SK-N-MC (cell line): ENCODE measurements around the gene CMTM7.

Experiments used
- DNase-seq: peaks from one replicate; pipeline ENCODE4 v3.0.0-alpha.2; 2011; ENCODE audit warnings: low read depth, low spot score
- H3K27ac ChIP-seq: fragments of 200-600 bp; sonication (generic); 2 replicates; pipeline ENCODE4 v1.5.1; 2016; ENCODE audit warnings: mixed run types
- H3K36me3 ChIP-seq: fragments of 200-600 bp; sonication (generic); 2 replicates; pipeline ENCODE4 v1.6.1; 2017; ENCODE audit warnings: antibody characterized with exemption, low read length, mixed read lengths; ENCODE audit not compliant: insufficient read depth
- H3K4me3 ChIP-seq: fragments of 200-600 bp; sonication (generic); 2 replicates; pipeline ENCODE4 v1.5.1; 2016
- H3K9ac ChIP-seq: fragments of 200-600 bp; sonication (generic); 2 replicates; pipeline ENCODE4 v1.8.0; 2017; ENCODE audit warnings: mixed run types, mixed read lengths; ENCODE audit not compliant: insufficient read length
- H3K9me3 ChIP-seq: fragments of 200-600 bp; sonication (generic); 2 replicates; pipeline ENCODE4 v1.6.1; 2017; ENCODE audit warnings: low read depth, mild to moderate bottlenecking, antibody characterized with exemption, low read length, moderate library complexity, mixed read lengths
- EZH2 ChIP-seq: fragments of 200-600 bp; sonication (generic); IDR thresholded peaks from one replicate; pipeline ENCODE4 v1.6.1; 2017; ENCODE audit warnings: antibody characterized with exemption
- FOXP2 ChIP-seq: optimal IDR thresholded peaks from 2 replicates; pipeline ENCODE3; 2011; ENCODE audit warnings: mild to moderate bottlenecking, moderate library complexity; ENCODE audit not compliant: insufficient read depth; ENCODE audit errors: extremely low read length, control extremely low read depth
- POLR2AphosphoS5 ChIP-seq: IDR thresholded peaks from 2 replicates; pipeline ENCODE4 v1.6.1; 2012; ENCODE audit warnings: mild to moderate bottlenecking, low read depth, low read length, borderline replicate concordance

The CMTM7 gene

DNA sequence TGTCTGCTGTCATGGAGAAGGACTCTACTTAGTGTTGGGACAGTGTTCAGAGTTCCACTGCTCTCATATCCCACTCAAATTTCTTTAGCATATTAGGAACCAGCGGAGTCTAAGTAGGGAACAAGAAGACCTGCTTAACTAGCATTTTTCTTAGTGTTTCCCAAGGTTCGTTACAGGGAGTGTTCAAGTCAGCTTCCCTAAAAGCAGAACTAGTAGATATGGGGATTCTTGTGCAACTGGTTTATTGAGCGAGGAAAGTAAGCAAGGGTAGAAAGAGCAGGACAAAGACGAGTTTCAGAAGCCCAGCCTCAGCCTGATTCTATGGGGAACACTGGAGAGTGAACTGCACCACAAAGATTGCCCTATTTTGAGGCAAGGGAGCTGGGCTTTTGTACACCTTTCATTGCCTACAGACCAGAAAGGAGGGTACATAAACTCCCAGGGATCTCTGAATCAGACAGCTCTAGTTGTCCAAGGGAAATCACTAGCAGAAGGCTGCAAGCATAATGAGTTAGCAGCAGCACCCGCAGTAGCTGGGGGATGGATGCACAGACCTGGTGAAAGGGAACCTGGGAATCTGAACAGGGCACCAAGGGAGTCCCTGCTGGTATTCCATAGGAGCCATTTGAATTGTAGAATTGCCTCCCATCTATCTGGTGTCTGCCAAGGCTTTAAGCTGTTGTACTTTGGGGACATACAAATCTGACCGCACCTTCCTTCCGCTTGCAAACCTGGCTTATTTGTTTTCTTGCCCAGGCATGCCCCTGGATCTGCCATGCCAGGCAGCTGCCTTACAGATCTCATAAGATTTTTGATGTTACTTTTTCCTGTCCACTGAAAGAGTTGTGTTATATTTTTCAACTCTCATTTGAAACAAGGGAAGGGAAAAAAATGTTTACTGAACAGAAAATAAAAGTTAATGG lies 15.1 kb downstream of the CMTM7 start:
- no peaks in the 10 kb centered on the region for H3K36me3 ChIP-seq
- no peak overlapping the region for H3K27ac ChIP-seq
- DNase-seq, result no peak

DNA sequence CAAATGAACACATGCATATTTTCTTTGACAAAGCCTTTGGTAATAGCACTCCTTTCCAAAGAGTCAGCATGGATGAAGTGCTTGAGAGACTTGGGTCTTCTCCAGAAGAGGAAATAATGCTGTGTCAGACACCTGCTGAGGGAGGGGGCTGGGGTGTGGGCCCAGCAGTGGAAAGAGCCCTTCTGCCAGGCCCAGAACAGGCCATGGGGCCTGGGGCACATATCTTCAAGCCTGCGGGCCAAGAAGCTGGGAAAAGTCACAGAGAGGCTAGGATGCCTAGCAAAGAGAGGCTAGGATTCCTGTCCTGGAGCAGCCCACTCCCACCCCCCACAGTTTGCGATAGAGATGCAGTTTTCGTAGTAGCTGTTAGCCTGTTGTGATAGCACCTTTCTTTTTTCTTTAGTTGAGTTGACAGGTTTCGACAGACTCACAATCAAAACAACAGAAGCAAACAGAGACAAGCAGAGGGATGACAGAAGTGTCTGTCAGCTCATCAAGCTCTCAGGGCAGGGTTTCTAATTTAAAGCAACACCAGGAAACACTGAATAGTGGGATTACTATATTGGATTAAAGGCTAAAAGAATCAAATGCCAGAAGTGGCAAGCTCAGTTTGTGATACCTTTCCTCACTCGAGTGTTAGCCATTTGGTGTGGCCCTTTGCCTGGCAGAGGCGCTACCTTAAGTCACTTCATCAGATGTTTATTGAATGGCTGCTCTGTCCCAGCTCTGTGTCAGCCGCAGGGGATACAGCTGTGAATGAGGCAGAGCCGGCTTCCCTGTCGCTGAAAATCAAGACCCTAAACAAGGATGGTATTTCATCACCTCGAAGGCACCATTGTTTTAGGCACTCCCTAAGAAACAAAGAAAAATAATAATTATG lies 19.0 kb downstream of the CMTM7 start:
- no peak for TF ChIP-seq EZH2
- DNase-seq, result no peak
- Histone ChIP-seq H3K36me3 (no peaks in the 10 kb centered on the region), H3K9me3 (no peaks in the 10 kb centered on the region), H3K27ac (no peak overlapping the region), H3K9ac (no peak overlapping the region), H3K4me3 (no peak overlapping the region)

More for the DNA sequence above, 15.1 kb downstream of the CMTM7 start:
- H3K9me3 ChIP-seq, result no peaks in the 10 kb centered on the region
- H3K9ac ChIP-seq, result no peak overlapping the region
- H3K4me3 ChIP-seq, result no peak overlapping the region
- TF ChIP-seq EZH2 (no peak), FOXP2 (no peak), POLR2AphosphoS5 (no peak)

DNA sequence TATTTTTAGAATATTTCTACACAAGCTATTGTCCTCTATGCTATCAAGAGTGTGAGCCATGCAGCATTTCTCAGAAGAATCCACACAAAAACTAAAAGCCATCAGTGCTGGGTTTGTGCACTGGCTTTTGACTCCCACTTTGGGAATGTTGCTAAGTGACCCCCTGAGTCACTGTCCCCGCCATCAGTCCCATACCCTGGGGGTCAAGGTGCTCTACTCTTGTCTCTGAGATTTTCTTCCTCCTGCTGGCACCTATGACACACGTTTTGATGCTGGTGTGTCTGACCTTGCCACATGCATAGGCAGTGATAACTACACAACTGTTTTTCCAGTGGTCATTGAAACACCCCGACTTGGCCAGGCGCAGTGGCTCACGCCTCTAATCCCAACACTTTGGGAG lies 19.8 kb downstream of the CMTM7 start:
- Histone ChIP-seq H3K9me3 (no peaks in the 10 kb centered on the region), H3K27ac (no peak overlapping the region), H3K36me3 (no peaks in the 10 kb centered on the region), H3K9ac (no peak overlapping the region), H3K4me3 (no peak overlapping the region)
- TF ChIP-seq EZH2 (no peak), POLR2AphosphoS5 (no peak), FOXP2 (no peak)
- DNase-seq, result no peak

- Histone ChIP-seq H3K9ac (no peak overlapping the region), H3K9me3 (no peaks in the 10 kb centered on the region), H3K27ac (no peak overlapping the region), H3K4me3 (no peak overlapping the region), H3K36me3 (no peaks in the 10 kb centered on the region)
- no peak for TF ChIP-seq EZH2
- no peak for TF ChIP-seq FOXP2
- no peak for TF ChIP-seq POLR2AphosphoS5
- no peak for DNase-seq
These were observed 21.2 kb downstream of the CMTM7 start for GRCh38 chr3:32412887-32413286.

DNA sequence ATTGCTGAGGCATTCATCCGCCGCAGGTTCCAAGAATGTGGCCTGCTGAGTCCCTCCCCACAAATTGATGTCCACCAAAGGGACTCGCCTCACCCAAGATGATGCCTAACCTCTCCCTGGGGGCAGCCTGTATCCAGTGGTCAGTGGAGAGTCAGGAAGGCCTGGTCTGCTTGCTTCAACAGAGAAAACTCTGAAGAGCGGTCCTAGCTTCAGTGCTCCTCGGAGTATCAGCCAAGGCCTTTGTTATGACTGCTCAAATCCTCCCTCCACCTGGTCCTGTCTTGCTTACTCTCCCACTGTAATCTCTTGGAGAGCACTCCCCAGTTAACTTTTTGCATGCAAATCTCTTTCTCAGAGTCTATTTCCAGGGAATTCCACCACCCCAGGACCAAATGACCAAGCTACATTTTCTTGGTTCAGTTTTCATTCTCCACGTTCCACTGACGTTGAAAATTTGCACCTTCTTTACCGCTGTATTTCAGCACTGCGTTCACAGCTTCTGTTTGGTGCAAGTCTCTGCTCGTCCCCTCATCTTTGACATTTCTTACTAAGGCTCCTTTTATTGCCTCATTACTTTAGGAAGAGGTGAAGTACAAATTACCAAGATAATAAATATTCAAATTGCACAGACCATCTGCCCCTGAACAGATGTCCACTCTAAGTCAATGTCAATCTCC lies 22.3 kb downstream of the CMTM7 start:
- H3K27ac ChIP-seq, result no peak overlapping the region
- TF ChIP-seq EZH2, result no peak
- TF ChIP-seq FOXP2, result no peak
- no peak for TF ChIP-seq POLR2AphosphoS5
- H3K4me3 ChIP-seq, result no peak overlapping the region
- H3K36me3 ChIP-seq, result no peaks in the 10 kb centered on the region
- H3K9me3 ChIP-seq, result no peaks in the 10 kb centered on the region
- no peak overlapping the region for H3K9ac ChIP-seq
- no peak for DNase-seq

- DNase-seq, result no peak
- H3K27ac ChIP-seq, result no peak overlapping the region
- H3K36me3 ChIP-seq, result no peaks in the 10 kb centered on the region
- H3K9ac ChIP-seq, result no peak overlapping the region
- no peak for TF ChIP-seq FOXP2
- TF ChIP-seq POLR2AphosphoS5, result no peak
- no peak for TF ChIP-seq EZH2
- no peaks in the 10 kb centered on the region for H3K9me3 ChIP-seq
- no peak overlapping the region for H3K4me3 ChIP-seq
These were observed 23.0 kb downstream of the CMTM7 start for GRCh38 chr3:32414522-32415202.

DNA sequence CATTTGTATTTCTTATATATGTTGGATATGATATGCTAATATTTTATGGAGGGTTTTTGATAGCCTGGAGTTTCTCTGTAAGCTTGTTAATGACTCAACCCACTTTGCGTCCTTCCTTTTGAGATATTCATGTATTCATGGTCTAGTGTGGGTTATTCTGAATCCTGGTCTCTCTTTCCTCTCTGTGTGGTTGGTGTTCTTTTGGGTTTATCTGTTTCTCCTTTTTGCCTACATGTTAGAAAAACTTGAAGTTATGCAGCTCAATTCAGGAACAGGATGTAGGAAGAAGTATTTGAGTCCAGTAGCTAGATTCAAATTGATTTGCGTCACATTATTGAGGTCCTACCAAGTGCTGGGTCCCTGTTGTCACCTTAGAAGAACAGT lies 28.1 kb downstream of the CMTM7 start:
- no peaks in the 10 kb centered on the region for H3K36me3 ChIP-seq
- no peak overlapping the region for H3K4me3 ChIP-seq
- DNase-seq, result no peak
- TF ChIP-seq FOXP2 (no peak), POLR2AphosphoS5 (no peak), EZH2 (no peak)
- H3K9me3 ChIP-seq, result no peaks in the 10 kb centered on the region
- H3K9ac ChIP-seq, result no peak overlapping the region
- H3K27ac ChIP-seq, result no peak overlapping the region
